ENCODE measurements around the gene SAMMSON. TPM values are rescaled to one million over a fixed set of nuclear protein-coding genes. Genes with fewer than 3 reads are reported as not detected.

SAMMSON gene
- total RNA-seq, 1 donor from 2014 or later = not detected

GRCh38 chr3:70038693-70039092, 39.2 kb downstream of the SAMMSON start:
- Mint-ChIP-seq H3K9me3 (no peaks in the 10 kb centered on the region), H3K4me3 (no peak overlapping the region), H3K4me1 (ENCODE audit: unreplicated experiment) (no peaks in the 10 kb centered on the region), H3K36me3 (no peaks in the 10 kb centered on the region), H3K27me3 (no peaks in the 10 kb centered on the region), H3K27ac (no peak overlapping the region)
- TF ChIP-seq CTCF (conservative IDR thresholded peaks at IDR 0.05) = no peak
- DNase-seq (ENCODE audit: extremely low spot score, unreplicated experiment) = no peak

GRCh38 chr3:70040386-70040785, 40.9 kb downstream of the SAMMSON start:
- Mint-ChIP-seq H3K36me3 (no peaks in the 10 kb centered on the region), H3K4me3 (no peak overlapping the region), H3K27ac (no peak overlapping the region), H3K27me3 (no peaks in the 10 kb centered on the region), H3K4me1 (ENCODE audit: unreplicated experiment) (no peaks in the 10 kb centered on the region), H3K9me3 (no peaks in the 10 kb centered on the region)
- no peak for TF ChIP-seq CTCF (conservative IDR thresholded peaks at IDR 0.05)
- no peak for DNase-seq (ENCODE audit: extremely low spot score, unreplicated experiment)

GRCh38 chr3:70042641-70043040, 43.1 kb downstream of the SAMMSON start:
- Mint-ChIP-seq H3K4me3 (no peak overlapping the region), H3K4me1 (ENCODE audit: unreplicated experiment) (no peaks in the 10 kb centered on the region), H3K36me3 (no peaks in the 10 kb centered on the region), H3K27me3 (no peaks in the 10 kb centered on the region), H3K9me3 (no peaks in the 10 kb centered on the region), H3K27ac (no peak overlapping the region)
- no peak for TF ChIP-seq CTCF (conservative IDR thresholded peaks at IDR 0.05)
- no peak for DNase-seq (ENCODE audit: extremely low spot score, unreplicated experiment)

GRCh38 chr3:70049761-70050160, 50.2 kb downstream of the SAMMSON start:
- H3K27me3 Mint-ChIP-seq = no peaks in the 10 kb centered on the region
- H3K9me3 Mint-ChIP-seq = no peaks in the 10 kb centered on the region
- H3K36me3 Mint-ChIP-seq = no peaks in the 10 kb centered on the region
- H3K27ac Mint-ChIP-seq = no peak overlapping the region
- H3K4me3 Mint-ChIP-seq = no peak overlapping the region
- no peaks in the 10 kb centered on the region for H3K4me1 Mint-ChIP-seq (ENCODE audit: unreplicated experiment)
- DNase-seq (ENCODE audit: extremely low spot score, unreplicated experiment) = no peak
- peak; percentile 32 for TF ChIP-seq CTCF (conservative IDR thresholded peaks at IDR 0.05)

GRCh38 chr3:70053293-70053692, 53.8 kb downstream of the SAMMSON start:
- Mint-ChIP-seq H3K27me3 (no peaks in the 10 kb centered on the region), H3K9me3 (no peaks in the 10 kb centered on the region), H3K27ac (no peak overlapping the region), H3K4me1 (ENCODE audit: unreplicated experiment) (no peaks in the 10 kb centered on the region), H3K36me3 (no peaks in the 10 kb centered on the region), H3K4me3 (no peak overlapping the region)
- DNase-seq (ENCODE audit: extremely low spot score, unreplicated experiment) = no peak
- no peak for TF ChIP-seq CTCF (conservative IDR thresholded peaks at IDR 0.05)

GRCh38 chr3:70056081-70056480, 56.5 kb downstream of the SAMMSON start:
- Mint-ChIP-seq H3K9me3 (no peaks in the 10 kb centered on the region), H3K27me3 (no peaks in the 10 kb centered on the region)

More at GRCh38 chr3:70056081-70056480, 56.5 kb downstream of the SAMMSON start:
- DNase-seq (ENCODE audit: extremely low spot score, unreplicated experiment) = no peak
- TF ChIP-seq CTCF (conservative IDR thresholded peaks at IDR 0.05) = no peak
- H3K4me3 Mint-ChIP-seq = no peak overlapping the region
- H3K4me1 Mint-ChIP-seq (ENCODE audit: unreplicated experiment) = no peaks in the 10 kb centered on the region
- H3K36me3 Mint-ChIP-seq = no peaks in the 10 kb centered on the region
- no peak overlapping the region for H3K27ac Mint-ChIP-seq

All from type B pancreatic cell (in vitro differentiated cells).